H1 (cell line): ENCODE measurements around the gene NR2F2. TPM values are rescaled to one million over a fixed set of nuclear protein-coding genes. Genes with fewer than 3 reads are reported as not detected.

Experiments used
- CTCF ChIA-PET: fragments of 300-600 bp; sonication (Branson Sonifier 250); formaldehyde crosslinking; loops from one replicate; lab custom pipeline; 2021; ENCODE audit not compliant: partially characterized antibody; lab: Charles Lee
- POLR2A ChIA-PET: fragments of 300-600 bp; sonication (Branson Sonifier 250); formaldehyde crosslinking; loops from one replicate; lab custom pipeline; 2021; ENCODE audit warnings: inconsistent platforms; ENCODE audit not compliant: partially characterized antibody; lab: Charles Lee
- DNase-seq, 2 experiments: peaks; one replicate each; pipeline versions ENCODE4 v3.0.0 to v3.0.0-alpha.2; 2010 to 2022; ENCODE audit warnings: low spot score in 2 of 2, low read depth in 1 of 2, mixed read lengths in 1 of 2
- FAIRE-seq: peaks from 2 replicates; lab custom pipeline; 2011; peaks lifted over from hg19 to GRCh38; lab: Jason Lieb, UNC
- H2AFZ ChIP-seq: 2 replicates; pipeline ENCODE4 v1.8.1; 2012; ENCODE audit warnings: low read length, inconsistent platforms
- H2AK5ac ChIP-seq: 2 replicates; pipeline ENCODE4 v1.6.1; 2013; ENCODE audit warnings: low read depth, low read length
- H2BK120ac ChIP-seq: replicated peaks from 2 replicates; pipeline ENCODE3; 2013; ENCODE audit warnings: low read depth, low read length, inconsistent platforms
- H2BK12ac ChIP-seq: 2 replicates; pipeline ENCODE4 v1.6.1; 2013; ENCODE audit warnings: low read depth, low read length
- H2BK15ac ChIP-seq: 2 replicates; pipeline ENCODE4 v1.6.1; 2013; ENCODE audit warnings: low read length
- H2BK20ac ChIP-seq: 2 replicates; pipeline ENCODE4 v1.6.1; 2013; ENCODE audit warnings: low read length
- H2BK5ac ChIP-seq: 2 replicates; pipeline ENCODE4 v1.6.1; 2013; ENCODE audit warnings: low read depth, low read length
- H3K14ac ChIP-seq: 2 replicates; pipeline ENCODE4 v1.6.1; 2013; ENCODE audit warnings: inconsistent platforms; ENCODE audit not compliant: insufficient read length
- H3K18ac ChIP-seq: 2 replicates; pipeline ENCODE4 v1.6.1; 2013; ENCODE audit warnings: low read length; ENCODE audit errors: extremely low read depth
- H3K23ac ChIP-seq: 2 replicates; pipeline ENCODE4 v1.6.1; 2013; ENCODE audit warnings: inconsistent platforms; ENCODE audit not compliant: insufficient read length
- H3K23me2 ChIP-seq: 2 replicates; pipeline ENCODE4 v1.6.1; 2013; ENCODE audit warnings: low read depth, low read length
- H3K27ac ChIP-seq: 2 replicates; pipeline ENCODE4 v1.6.1; 2011; ENCODE audit warnings: low read depth, low read length, inconsistent platforms
- H3K27me3 ChIP-seq, 4 experiments: replicated peaks in 1 of 4; 1 replicate in 1 of 4; 2 replicates in 3 of 4; pipeline versions ENCODE4 v1.6.1 to v1.8.1; 2011 to 2013; ENCODE audit warnings: low read length in 3 of 4, mild to moderate bottlenecking in 3 of 4, inconsistent platforms in 2 of 4, mixed read lengths in 2 of 4, moderate library complexity in 1 of 4; ENCODE audit not compliant: control insufficient read depth in 3 of 4, insufficient read depth in 3 of 4; ENCODE audit errors: extremely low read depth in 1 of 4
- H3K36me3 ChIP-seq, 4 experiments: 2 replicates each; pipeline versions ENCODE4 v1.6.1 to v1.8.1; 2011 to 2013; ENCODE audit warnings: mild to moderate bottlenecking in 4 of 4, low read length in 3 of 4, moderate library complexity in 2 of 4, control low read depth in 1 of 4, inconsistent platforms in 1 of 4; ENCODE audit not compliant: insufficient read depth in 4 of 4, control insufficient read depth in 2 of 4
- H3K4ac ChIP-seq: replicated peaks from 2 replicates; pipeline ENCODE3; 2013; ENCODE audit warnings: low read length, low read depth, mixed read lengths, inconsistent platforms; ENCODE audit not compliant: insufficient read length
- H3K4me1 ChIP-seq, 4 experiments: replicated peaks in 1 of 4; 1 replicate in 1 of 4; 2 replicates in 3 of 4; pipeline versions ENCODE4 v1.6.1 to v1.8.1; 2011 to 2013; ENCODE audit warnings: low read length in 3 of 4, inconsistent platforms in 2 of 4, mixed read lengths in 1 of 4; ENCODE audit not compliant: insufficient read depth in 4 of 4, control insufficient read depth in 3 of 4
- H3K4me2 ChIP-seq, 2 experiments: 2 replicates each; pipeline versions ENCODE4 v1.6.1 to v1.8.1; 2011 to 2013; ENCODE audit warnings: low read depth in 2 of 2, low read length in 2 of 2, control low read depth in 1 of 2, inconsistent platforms in 1 of 2, mild to moderate bottlenecking in 1 of 2; ENCODE audit not compliant: insufficient read depth in 1 of 2
- H3K4me3 ChIP-seq, 4 experiments: fragments of 200-600, 300-600 bp in 1 of 4; sonication (generic), shearing (Covaris generic), sonication (Bioruptor Twin) in 1 of 4; 2 replicates each; pipeline versions ENCODE4 v1.5.1 to v1.8.1; 2011 to 2016; ENCODE audit warnings: low read length in 4 of 4, low read depth in 3 of 4, control low read depth in 2 of 4, inconsistent platforms in 2 of 4, mild to moderate bottlenecking in 2 of 4, mixed read lengths in 1 of 4, moderate library complexity in 1 of 4; ENCODE audit not compliant: insufficient read depth in 2 of 4; ENCODE audit errors: extremely low read depth in 1 of 4
- H3K56ac ChIP-seq: replicated peaks from 2 replicates; pipeline ENCODE3; 2013; ENCODE audit warnings: low read depth, mild to moderate bottlenecking, mixed read lengths, low read length, inconsistent platforms; ENCODE audit not compliant: insufficient read length
- H3K79me1 ChIP-seq: 2 replicates; pipeline ENCODE4 v1.6.1; 2013; ENCODE audit warnings: low read depth, low read length, control low read depth
- H3K79me2 ChIP-seq, 2 experiments: 2 replicates each; pipeline versions ENCODE4 v1.6.1 to v1.8.1; 2012 to 2013; ENCODE audit warnings: low read length in 2 of 2, mild to moderate bottlenecking in 2 of 2, inconsistent platforms in 1 of 2; ENCODE audit not compliant: insufficient read depth in 2 of 2, control insufficient read depth in 1 of 2
- H3K9ac ChIP-seq, 4 experiments: replicated peaks in 1 of 4; 1 replicate in 1 of 4; 2 replicates in 3 of 4; pipeline versions ENCODE4 v1.6.1 to v1.8.1; 2011 to 2013; ENCODE audit warnings: low read depth in 3 of 4, low read length in 3 of 4, control low read depth in 2 of 4, mild to moderate bottlenecking in 2 of 4, moderate library complexity in 2 of 4, inconsistent platforms in 1 of 4; ENCODE audit errors: extremely low read depth in 1 of 4
- H3K9me3 ChIP-seq, 2 experiments: 2 replicates each; pipeline versions ENCODE4 v1.6.1 to v1.8.1; 2012 to 2013; ENCODE audit warnings: mild to moderate bottlenecking in 2 of 2, moderate library complexity in 2 of 2, control low read depth in 1 of 2, inconsistent platforms in 1 of 2, low read depth in 1 of 2, low read length in 1 of 2, mixed read lengths in 1 of 2; ENCODE audit not compliant: insufficient read depth in 2 of 2
- H4K20me1 ChIP-seq, 2 experiments: replicated peaks in 1 of 2; 2 replicates each; pipeline versions ENCODE3 to v1.8.1; 2011 to 2013; ENCODE audit warnings: inconsistent platforms in 2 of 2, low read length in 2 of 2, mild to moderate bottlenecking in 1 of 2; ENCODE audit not compliant: insufficient read depth in 2 of 2, control insufficient read depth in 1 of 2
- H4K5ac ChIP-seq: 2 replicates; pipeline ENCODE4 v1.6.1; 2013; ENCODE audit warnings: low read length, low read depth, mixed read lengths, inconsistent platforms; ENCODE audit not compliant: insufficient read length
- H4K8ac ChIP-seq: 2 replicates; pipeline ENCODE4 v1.8.0; 2013; ENCODE audit warnings: mild to moderate bottlenecking, moderate library complexity, low read length, inconsistent platforms; ENCODE audit not compliant: insufficient read depth; ENCODE audit errors: extremely low read depth
- H4K91ac ChIP-seq: replicated peaks from 2 replicates; pipeline ENCODE3; 2013; ENCODE audit warnings: low read length, mixed read lengths, inconsistent platforms; ENCODE audit not compliant: insufficient read length
- BACH1 ChIP-seq: IDR thresholded peaks from 2 replicates; pipeline ENCODE4 v1.6.1; 2012; ENCODE audit warnings: low read length, improper control_type of control experiment
- CHD1 ChIP-seq: IDR thresholded peaks from 2 replicates; pipeline ENCODE4 v1.6.1; 2012; ENCODE audit warnings: low read depth, low read length, improper control_type of control experiment
- MAFK ChIP-seq: IDR thresholded peaks from 2 replicates; pipeline ENCODE4 v1.6.1; 2012; ENCODE audit warnings: low read depth, mild to moderate bottlenecking, improper control_type of control experiment, low read length
- RAD21 ChIP-seq, 2 experiments: IDR thresholded peaks in 1 of 2; conservative IDR thresholded peaks in 1 of 2; 2 replicates each; pipeline ENCODE4 v1.6.1; 2011; ENCODE audit warnings: low read depth in 2 of 2, low read length in 2 of 2, improper control_type of control experiment in 1 of 2, inconsistent platforms in 1 of 2, mild to moderate bottlenecking in 1 of 2, moderate library complexity in 1 of 2
- RBBP5 ChIP-seq: IDR thresholded peaks from 2 replicates; pipeline ENCODE4 v1.7.1; 2012; ENCODE audit warnings: low read depth, mild to moderate bottlenecking, inconsistent platforms, low read length, moderate library complexity, borderline replicate concordance
- RNF2 ChIP-seq: fragments of 200-900, 300-1000 bp; sonication (generic); IDR thresholded peaks from 2 replicates; pipeline ENCODE4 v1.7.1; 2016; ENCODE audit warnings: borderline replicate concordance, low read depth, mild to moderate bottlenecking, antibody characterized with exemption, low read length; ENCODE audit not compliant: poor library complexity, severe bottlenecking; ENCODE audit errors: missing control alignments
- SP1 ChIP-seq: IDR thresholded peaks from 2 replicates; pipeline ENCODE4 v1.6.1; 2011; ENCODE audit warnings: low read depth, low read length
- TBP ChIP-seq: IDR thresholded peaks from 2 replicates; pipeline ENCODE4 v1.6.1; 2011; ENCODE audit warnings: low read depth, low read length, improper control_type of control experiment
- TEAD4 ChIP-seq: IDR thresholded peaks from 2 replicates; pipeline ENCODE4 v1.6.1; 2012; ENCODE audit warnings: low read depth, low read length, inconsistent platforms, mixed read lengths
- YY1 ChIP-seq: IDR thresholded peaks from 2 replicates; pipeline ENCODE4 v1.6.1; 2011; ENCODE audit warnings: low read depth, mild to moderate bottlenecking, low read length
- WGBS, 2 experiments: shearing (Covaris generic) in 1 of 2; methylation state at CpG; one replicate each; pipeline versions ENCODE4 v1.1.6 to v1.1.7; 2013 to 2015; ENCODE audit warnings: low lambda C conversion rate in 2 of 2, mixed read lengths in 2 of 2, inconsistent platforms in 1 of 2, low coverage in 1 of 2, missing lambda C conversion rate in 1 of 2; ENCODE audit not compliant: insufficient replicate concordance in 2 of 2, insufficient coverage in 1 of 2, insufficient read length in 1 of 2; ENCODE audit errors: extremely low coverage in 1 of 2, missing lambda C conversion rate in 1 of 2; 5-methylcytosine and 5-hydroxymethylcytosine counted together
- polyA plus RNA-seq, 7 experiments: library from polyadenylated mRNA; depleted of rRNA in 3 of 7; stranded (reverse) in 5 of 7; unstranded in 2 of 7; fragments of >200 nt in 5 of 7; fragments of 200-250 nt in 2 of 7; gene quantifications; 1 replicate in 5 of 7; 2 replicates in 1 of 7; 4 replicates in 1 of 7; pipeline versions ENCODE4 v1.2.1 to v1.2.3, GENCODE V29; 2011 to 2013; ENCODE audit warnings: missing spikeins in 2 of 7, mixed read lengths in 2 of 7
- total RNA-seq: library from RNA; stranded (reverse); fragmentation: NEBNext Ultra II Directional; extraction: Animal tissue kit (Norgen Biotek cat#: 25700); gene quantifications from 2 replicates; pipeline ENCODE4 v1.2.1, GENCODE V29; 2021
- TF ChIP-seq, protein P1 (sequence below): IDR thresholded peaks from 2 replicates; pipeline ENCODE4 v1.6.1; 2012; ENCODE audit warnings: inconsistent platforms
- TF ChIP-seq, protein P2 (sequence below): IDR thresholded peaks from 2 replicates; pipeline ENCODE4 v1.6.1; 2012; ENCODE audit warnings: low read length, inconsistent platforms

Gene NR2F2
- total and polyA plus RNA-seq, 2 of the 8 experiments (the other 6 are each of a cell fraction or from before 2014, with no cell fraction given) = 0.03 TPM; not detected in 1

DNA sequence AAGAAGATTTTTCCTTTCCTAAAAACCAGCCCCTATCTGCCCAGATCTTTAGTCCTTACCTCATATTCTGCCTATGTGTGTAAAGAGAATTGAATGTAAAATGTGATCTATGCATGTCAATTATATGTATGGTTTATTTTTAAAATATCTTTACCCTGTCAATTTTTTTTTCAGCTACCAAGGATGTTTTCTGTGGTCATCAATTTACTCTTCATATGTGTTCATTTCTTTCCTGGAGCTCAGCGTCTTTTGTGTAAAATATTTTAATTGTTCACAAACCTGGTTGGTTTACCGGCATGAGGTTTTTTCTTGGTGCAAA, 1.7 kb upstream of the NR2F2 start:
- Histone ChIP-seq H3K79me1 (no peaks in the 10 kb centered on the region), H3K23me2 (peaks cover 4% of the 10 kb centered on the region; the same call in 1 of the 2 replicates), H3K23ac (no peak overlapping the region), H3K14ac (no peak overlapping the region), H2BK12ac (no peak overlapping the region), H3K4me3 (no peak overlapping the region), H3K27me3 (peaks cover 71 to 94% (median 87%) of the 10 kb centered on the region in 4 experiments), H4K20me1 (peaks cover 0 to 12% of the 10 kb centered on the region in 2 experiments), H3K4me2 (no peak overlapping the region), H4K8ac (no peak overlapping the region), H2BK120ac (no peak overlapping the region), H3K9me3 (no peaks in the 10 kb centered on the region; a peak in 1 of 4 replicates), H4K91ac (no peak overlapping the region), H3K9ac (no peak overlapping the region), H3K4me1 (peaks cover 10 to 33% (median 20%) of the 10 kb centered on the region in 4 experiments), H3K4ac (no peak overlapping the region), H4K5ac (no peak overlapping the region), H2BK15ac (no peak overlapping the region), H3K27ac (no peak overlapping the region), H3K56ac (no peak overlapping the region), H2BK5ac (no peak overlapping the region), H2AK5ac (no peak overlapping the region), H2AFZ (no peak overlapping the region), H3K36me3 (peaks cover 0 to 3% (median 0%) of the 10 kb centered on the region in 4 experiments; a peak in 1 of 8 replicates), H2BK20ac (no peak overlapping the region), H3K79me2 (no peaks in the 10 kb centered on the region), H3K18ac (no peak overlapping the region)
- DNase-seq (no peak), FAIRE-seq (no peak)
- POLR2A ChIA-PET = no interaction called here
- 23% methylated on average over 2 of the region's 2 CpGs; no CpG with 5 or more reads in 1 of the 2 experiments for WGBS, 2 experiments
- CTCF ChIA-PET = interaction anchor here (0.7 to 4.4 kb wide), 9 partner anchors 12 to 1427 kb away, joined by 3 to 59 read pairs (median 13); no protein-coding TSS in a partner anchor
- TF ChIP-seq RAD21 (IDR thresholded peaks at IDR 0.05 in 1 of 2, conservative IDR thresholded peaks at IDR 0.05 in 1 of 2; ENCODE audit: low read depth in 2 of 2, low read length in 2 of 2) = no peak
- TF ChIP-seq YY1 = no peak
- TF ChIP-seq, protein P1, sequence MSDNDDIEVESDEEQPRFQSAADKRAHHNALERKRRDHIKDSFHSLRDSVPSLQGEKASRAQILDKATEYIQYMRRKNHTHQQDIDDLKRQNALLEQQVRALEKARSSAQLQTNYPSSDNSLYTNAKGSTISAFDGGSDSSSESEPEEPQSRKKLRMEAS = no peak
- no peak for TF ChIP-seq RBBP5
- TF ChIP-seq SP1 = no peak
- TF ChIP-seq MAFK = no peak
- TF ChIP-seq, protein P2, sequence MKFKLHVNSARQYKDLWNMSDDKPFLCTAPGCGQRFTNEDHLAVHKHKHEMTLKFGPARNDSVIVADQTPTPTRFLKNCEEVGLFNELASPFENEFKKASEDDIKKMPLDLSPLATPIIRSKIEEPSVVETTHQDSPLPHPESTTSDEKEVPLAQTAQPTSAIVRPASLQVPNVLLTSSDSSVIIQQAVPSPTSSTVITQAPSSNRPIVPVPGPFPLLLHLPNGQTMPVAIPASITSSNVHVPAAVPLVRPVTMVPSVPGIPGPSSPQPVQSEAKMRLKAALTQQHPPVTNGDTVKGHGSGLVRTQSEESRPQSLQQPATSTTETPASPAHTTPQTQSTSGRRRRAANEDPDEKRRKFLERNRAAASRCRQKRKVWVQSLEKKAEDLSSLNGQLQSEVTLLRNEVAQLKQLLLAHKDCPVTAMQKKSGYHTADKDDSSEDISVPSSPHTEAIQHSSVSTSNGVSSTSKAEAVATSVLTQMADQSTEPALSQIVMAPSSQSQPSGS = no peak
- no peak for TF ChIP-seq RNF2
- no peak for TF ChIP-seq CHD1
- no peak for TF ChIP-seq TBP
- no peak for TF ChIP-seq TEAD4
- no peak for TF ChIP-seq BACH1
